Measurements from ENCODE around the gene DPH2.

DNA sequence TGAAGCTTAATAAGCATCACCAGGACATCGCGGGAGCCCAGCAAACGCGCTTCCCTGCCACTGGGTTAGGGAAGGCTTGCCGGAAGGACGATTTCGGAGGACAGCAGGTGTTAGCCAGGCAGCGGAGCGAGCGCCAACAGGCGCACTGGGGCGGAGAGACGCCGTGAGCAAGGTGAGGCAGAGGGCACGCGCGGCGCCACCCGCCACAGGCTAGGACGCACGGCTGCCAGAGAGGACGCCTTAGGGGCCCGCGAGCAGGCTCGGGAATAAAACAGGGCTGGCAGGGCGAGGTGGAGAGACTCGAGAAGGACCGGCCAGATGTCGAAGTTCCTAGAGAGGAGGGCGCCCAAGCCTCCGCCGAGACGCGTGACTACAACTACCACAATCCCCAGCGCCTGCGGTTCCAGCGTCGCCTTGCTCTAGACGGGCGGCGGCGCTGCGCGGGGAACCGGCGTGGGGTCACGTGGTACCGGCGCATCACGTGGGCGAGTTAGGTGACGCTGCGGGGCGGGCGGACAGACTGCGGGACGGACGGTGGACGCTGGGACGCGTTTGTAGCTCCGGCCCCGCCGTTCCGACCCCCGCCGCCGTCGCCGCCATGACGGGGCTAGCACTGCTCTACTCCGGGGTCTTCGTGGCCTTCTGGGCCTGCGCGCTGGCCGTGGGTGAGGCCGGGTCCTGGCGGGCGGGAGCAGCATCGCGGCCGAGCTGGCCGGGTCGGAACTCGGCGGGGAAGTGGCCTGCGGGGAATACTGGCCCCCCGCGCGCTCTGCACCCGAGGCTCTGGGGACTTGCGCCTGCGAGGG lies 4.8 kb downstream of the DPH2 start, which contains the start of gene ATP6V0B:
- TF ChIP-seq POLR2A (IDR thresholded peaks at IDR 0.05): peak; percentile 88
- TF ChIP-seq, protein P1, sequence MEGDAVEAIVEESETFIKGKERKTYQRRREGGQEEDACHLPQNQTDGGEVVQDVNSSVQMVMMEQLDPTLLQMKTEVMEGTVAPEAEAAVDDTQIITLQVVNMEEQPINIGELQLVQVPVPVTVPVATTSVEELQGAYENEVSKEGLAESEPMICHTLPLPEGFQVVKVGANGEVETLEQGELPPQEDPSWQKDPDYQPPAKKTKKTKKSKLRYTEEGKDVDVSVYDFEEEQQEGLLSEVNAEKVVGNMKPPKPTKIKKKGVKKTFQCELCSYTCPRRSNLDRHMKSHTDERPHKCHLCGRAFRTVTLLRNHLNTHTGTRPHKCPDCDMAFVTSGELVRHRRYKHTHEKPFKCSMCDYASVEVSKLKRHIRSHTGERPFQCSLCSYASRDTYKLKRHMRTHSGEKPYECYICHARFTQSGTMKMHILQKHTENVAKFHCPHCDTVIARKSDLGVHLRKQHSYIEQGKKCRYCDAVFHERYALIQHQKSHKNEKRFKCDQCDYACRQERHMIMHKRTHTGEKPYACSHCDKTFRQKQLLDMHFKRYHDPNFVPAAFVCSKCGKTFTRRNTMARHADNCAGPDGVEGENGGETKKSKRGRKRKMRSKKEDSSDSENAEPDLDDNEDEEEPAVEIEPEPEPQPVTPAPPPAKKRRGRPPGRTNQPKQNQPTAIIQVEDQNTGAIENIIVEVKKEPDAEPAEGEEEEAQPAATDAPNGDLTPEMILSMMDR (IDR thresholded peaks at IDR 0.05): peak; percentile 8 to 58 (median 54)

Data from breast epithelium (tissue), 3 donors.